ENCODE measurements around the gene LGALS3BP.
"Not testable (repeated sequence)": the region's sequence is repeated elsewhere in the genome, so short reads cannot be mapped to it uniquely, and the experiment has no call there.

LGALS3BP gene

DNA sequence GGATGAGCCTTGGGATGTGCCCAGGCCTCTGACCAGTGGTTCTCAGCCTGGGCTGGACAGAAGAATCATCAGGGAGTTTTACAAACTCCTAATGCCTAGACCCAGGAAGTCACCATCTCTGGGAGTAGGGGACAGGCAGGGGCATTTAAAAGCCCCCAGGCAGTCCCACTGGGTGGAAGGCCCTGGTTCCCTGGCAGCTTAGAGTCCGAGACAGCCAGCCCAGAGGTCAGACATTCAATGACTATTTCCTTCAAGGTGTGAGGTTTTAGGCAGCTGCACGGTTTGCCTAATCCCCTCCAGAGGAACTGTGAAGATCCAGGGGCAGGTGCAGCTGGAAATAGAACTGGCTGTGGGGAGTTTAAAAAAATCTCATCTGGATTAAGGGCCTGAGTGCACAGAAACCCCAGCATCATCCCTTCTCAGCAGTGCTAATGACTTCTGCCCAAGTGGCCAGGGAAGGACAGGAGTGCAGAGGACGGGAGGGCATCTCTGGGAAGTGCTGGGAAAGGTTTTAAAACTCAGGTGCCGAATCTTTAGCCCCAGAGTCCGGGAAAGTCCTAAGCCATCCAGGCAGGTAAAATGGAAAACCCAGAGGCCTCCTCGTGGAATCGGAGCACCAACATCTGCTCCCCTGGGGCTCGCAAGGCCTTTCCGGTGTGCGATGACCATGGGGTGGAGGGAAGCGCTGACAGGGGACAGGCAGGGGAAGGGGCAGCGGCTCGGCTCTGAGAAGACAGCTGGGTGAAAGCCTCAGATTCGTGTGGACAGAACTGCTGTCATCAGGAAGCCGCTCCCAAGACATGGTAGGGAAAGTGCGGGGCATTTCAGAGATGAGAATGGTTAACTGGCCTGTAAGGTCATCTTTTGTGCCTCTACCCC, 1.5 kb upstream of the LGALS3BP start:
- no peak for DNase-seq

DNA sequence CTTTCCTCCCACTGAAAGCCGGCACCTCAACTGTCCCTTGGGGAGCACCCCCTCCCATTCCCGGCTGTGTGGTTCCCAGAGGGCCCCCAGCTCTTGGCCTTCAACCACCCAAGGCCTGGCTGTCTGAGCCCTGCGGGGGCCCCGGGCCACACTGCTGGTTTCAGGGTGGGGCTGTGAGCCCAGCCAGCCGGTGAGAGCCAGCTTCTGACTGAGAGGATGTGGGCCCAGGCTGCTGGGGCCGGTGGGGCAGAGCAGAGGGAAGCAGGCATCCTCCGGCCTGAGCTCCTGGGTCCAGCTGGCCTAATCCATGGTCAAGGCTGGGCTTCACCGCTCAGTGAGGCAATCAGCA, 875 bp upstream of the LGALS3BP start:
- no peak for DNase-seq

DNA sequence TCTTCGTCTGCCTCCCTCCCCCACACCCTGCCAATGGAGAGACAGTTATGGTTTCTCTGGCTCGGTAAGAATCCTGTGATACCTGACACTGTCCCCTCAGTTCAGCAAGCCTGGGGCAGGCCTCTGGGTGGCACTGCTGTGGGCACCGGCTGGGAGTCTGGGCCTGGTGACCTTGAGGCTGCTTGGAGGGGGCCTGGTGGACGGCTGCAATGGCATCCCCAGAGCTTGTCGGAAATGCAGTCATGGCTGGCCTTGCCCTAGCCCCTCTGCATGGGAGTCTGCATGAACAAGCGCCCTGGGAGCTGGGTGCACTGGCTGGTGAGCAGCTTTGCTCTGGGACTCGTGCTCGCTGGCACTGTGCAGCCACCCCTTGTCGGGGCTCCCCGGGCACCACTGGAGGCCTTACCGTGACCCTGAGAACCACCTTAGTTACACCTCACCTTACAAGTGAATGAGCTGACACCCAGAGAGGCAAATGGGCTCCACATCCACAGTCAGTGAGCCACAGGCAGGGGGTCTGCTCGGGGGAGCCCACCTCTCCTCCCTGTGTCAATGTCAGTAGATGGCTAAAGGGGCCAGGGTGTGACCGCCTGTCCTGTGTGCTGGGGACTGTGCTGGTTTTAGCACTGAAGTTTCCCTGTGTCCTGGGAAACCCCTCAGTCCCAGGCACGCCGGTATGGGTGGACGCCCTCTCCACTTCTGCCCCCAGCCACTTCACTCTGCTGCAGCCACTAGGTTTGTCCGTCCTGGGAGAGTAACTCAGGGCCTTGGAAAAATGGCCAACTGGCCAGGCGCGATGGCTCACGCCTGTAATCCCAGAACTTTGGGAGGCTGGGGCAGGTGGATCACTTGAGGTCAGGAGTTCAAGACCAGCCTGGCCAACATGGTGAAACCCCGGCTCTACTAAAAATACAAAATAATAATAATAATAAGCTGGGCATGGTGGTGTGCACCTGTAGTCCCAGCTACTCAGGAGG, 1.4 kb downstream of the LGALS3BP start:
- no peak for DNase-seq

DNA sequence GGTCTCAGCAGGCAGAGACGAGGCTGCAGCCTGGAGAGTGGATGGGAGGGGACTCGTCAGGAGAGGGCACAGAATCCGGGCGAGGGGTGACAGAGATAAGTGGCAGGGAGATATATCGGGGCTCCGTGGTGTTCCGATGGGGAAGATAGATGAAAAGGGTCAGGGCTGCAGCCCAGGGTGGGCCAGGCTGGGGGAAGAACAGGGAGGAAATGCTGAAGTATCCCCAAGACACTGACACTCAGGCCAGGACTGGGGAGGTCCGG, 2.1 kb downstream of the LGALS3BP start:
- DNase-seq: no peak

DNA sequence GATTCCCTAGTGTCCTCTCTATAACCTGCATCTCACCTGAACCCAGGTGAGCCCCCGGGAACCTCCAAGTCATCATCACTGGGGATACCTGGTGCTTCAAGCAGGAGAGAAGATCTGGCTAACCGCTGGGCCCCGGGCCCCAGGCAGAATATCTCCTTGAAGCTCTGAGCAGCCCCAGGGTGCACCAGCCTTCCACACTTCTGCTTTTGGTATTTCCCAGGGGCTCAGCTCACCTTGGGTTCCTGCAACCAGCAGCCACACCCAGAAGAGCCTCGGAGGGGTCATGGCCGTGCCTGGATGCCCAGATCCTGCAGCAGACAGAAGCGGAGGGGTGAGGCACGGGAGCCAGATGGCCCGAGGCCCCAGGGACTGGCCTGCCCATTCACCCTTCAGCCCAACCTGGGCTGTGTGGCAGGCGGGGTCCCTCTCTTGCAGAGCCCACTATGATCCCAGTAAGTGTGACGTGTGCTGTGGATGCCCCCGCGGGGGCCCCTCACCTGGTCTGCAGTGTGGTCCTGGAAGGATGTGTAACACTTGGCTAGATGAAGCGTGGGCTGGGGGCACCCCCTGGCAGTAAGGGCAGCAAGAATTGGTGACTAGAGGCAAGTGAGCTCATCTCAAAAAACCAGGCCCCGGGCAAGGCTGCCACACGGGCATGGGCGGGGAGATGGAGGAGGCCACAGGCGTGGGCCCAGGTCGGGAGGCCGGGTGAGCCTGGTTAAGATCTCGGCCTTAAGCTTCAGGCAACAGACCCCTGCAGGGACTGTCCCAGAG, 2.6 kb downstream of the LGALS3BP start:
- DNase-seq: no peak

DNA sequence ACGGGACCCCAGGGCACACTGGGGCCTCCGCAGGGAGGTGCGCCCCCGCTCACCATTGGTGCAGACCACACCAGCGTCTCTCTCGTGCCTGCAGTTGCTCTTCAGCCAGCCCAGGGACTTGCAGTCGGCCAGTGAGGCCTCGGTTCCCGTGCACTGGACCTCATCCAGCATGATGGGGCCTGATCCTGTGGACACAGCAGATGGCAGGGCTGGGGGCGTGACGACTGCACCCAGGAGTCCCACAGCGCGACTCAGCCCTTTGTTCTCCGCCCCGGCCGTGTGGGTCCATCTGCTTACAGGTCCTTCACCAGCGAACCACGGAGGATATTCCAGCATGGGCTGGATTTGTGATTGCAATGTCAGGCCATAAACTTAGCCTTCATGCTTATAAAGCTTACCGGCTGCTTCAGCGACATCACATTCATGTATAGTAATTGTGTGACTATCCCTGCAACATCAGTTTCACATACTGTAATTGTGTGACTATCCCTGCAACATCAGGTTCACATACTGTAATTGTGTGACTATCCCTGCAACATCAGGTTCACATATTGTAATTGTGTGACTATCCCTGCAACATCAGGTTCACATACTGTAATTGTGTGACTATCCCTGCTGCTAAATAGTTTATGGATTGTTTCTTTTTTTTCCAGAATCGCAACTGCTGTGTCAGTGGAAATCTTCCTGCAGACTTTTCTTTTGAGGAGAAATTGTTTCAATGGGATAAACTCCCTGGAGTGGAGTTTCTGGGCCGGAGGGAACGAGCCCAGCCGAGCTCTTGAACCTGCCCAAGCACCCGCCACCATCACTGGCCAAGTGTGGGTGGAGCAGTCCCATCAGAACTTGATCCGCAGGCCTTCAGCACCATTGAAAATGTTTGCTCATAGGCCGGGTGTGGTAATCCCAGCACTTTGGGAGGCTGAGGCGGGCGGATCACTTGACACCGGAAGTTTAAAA, 4.8 kb downstream of the LGALS3BP start:
- no peak for DNase-seq

DNA sequence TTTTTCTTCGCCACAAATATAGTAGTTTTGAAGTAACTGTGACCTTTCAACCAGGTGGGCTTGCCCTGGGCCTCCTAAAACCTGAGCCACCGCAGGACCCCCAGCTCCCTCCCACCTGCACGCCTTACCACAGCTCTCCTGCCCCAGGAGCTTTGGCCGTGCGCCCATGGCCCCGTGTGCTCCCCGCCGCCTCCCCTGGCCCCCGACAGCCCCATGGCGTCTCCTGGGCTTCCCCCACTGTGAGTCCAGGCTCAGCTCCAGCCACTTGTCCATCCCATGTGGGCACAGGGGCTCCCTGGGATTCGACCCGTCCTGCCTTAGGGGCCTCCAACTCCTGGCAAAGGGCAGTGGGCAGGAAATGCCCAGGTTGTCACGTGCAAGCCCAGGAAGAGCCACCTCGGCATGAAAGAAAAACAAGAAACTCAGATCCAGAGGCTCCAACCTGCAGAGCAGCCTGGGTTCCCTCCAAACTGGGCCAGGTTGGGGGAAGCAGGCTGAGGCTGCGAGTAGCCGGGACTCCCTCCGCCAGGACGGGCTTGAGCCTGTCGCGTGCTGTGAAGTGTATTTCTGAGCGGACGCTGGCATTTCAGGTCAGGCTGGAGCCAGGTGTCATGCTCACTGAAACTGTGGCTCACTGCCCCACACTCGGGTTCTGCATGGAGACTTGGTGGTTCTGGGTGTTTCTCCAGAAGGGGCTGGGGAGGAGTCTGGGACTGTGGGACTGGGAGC, 5.8 kb downstream of the LGALS3BP start:
- no peak for DNase-seq

DNA sequence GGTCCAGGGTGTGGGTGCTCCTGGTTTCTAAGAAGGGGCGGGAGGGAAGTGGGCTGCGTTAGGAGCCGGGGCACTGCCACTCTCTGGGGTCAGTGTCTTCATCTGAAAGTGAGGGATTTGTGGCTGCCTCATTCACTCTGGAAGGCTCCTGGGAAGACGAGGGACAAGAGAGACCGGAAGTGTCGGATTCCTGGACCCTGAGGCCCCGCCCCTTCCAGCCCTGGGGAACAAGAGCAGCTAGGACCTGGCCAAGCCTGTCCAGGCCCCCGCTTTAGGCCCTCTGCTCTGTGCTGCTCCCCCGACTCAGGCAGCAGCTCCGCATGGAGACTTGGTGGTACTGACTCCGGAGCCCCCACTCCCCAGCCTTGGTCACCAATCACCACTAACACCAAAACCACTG, 6.5 kb downstream of the LGALS3BP start:
- DNase-seq: no peak

DNA sequence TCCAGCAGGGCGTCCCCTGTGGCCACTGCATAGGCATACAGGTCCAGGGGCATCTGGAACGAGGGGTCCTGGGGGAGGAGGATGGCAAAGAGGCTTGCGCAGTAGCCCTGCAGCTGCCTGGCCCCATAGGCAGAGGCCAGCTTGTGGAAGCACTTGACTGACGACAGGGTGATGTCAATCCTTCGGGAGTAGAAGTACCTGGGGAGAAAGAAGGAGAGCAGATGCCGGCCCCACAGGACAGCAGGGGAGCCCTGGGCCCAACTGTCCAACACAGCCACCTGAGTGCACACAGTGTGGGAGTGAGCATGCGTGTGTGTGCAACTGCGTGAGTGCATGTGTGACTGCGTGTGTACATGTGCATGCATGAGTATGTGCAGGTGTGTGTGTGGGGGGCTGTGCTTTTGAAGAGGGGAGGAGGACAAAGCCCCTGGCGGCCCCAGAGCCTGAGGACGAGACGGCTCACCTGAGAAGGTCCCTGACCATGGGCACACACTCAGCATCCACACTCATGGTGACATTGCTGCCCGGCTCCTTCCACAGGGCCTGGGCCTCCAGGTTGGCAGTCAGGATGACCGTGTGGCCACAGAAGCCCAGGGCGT, 7.1 kb downstream of the LGALS3BP start:
- DNase-seq: no peak

DNA sequence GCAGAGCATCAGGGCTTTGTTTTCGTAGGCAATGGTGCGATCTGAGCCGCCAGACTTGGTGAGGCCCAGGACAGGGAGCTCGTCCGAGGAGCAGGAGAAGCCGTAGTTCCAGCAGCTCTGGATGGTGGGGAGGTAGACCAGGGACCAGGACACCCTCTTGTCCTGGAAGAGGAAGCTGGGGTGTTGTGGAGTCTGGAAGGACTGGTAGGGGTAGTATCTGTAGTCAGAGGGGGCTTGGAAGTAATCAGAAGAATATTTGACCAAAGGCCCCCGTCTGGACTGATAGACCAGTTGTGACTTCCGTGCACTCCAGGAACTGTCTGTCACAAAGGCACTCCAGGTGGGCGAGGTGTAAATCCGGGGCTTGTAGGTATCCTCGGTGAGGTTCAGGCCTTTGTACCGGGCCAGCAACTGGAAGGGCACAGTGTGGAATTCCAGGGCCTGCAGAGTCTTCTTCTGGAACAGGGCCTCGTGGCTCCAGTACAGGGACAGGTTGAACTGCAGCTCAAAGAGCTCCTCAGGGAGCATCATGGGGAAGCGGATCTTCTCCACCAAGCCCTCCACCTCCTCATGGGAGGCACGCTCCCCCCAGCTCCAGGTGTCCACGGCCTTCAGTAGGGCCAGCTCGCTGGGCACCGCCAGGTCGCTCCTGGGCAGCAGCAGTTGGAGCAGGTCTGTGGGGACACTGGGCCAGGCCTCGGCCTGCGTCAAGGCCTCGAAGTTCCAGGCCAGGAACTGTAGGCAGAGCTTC, 7.8 kb downstream of the LGALS3BP start:
- no peak for DNase-seq

DNA sequence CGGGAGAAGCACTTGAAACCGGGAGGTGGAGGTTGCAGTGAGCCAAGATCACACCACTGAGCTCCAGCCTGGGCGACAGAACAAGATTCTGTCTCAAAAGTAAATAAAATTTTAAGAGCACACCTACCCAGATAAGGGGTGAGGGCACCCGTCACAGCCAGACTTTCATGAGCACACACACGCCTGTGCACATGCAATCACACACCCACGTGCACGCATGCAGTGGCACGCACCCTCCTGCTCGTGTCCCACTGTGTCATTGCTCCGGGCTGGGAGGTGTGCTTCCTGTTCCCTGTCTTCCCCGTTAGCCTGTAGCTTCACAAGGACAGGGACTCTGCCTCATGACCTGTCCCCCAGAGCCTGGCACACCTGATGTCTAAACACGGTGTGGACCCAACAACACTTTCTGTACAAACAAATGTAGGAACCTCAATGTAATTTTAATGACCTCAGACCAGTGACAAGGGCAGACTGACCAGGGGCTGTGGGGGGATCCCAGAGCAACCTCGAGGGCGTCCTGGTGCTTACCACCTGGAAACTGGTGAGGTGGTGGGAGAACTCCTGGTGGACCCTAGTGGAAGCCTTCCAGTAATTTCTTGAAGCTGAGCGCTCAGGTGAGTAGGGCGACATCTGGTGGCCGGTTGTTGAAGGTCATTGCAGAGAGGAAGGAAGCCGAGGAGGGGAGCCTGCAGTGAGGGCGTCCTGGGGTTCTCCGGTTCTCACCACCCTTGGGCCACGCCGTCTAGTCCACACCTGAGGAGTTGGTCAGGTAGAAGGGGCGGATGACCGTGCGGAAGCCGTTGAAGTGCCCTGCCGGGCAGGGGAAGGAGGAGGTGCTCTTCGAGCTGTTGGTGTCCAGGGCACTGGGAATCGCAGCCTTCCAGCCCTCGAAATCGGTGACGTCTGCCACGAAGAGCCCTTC, 8.6 kb downstream of the LGALS3BP start:
- DNase-seq: peak; percentile 36

DNA sequence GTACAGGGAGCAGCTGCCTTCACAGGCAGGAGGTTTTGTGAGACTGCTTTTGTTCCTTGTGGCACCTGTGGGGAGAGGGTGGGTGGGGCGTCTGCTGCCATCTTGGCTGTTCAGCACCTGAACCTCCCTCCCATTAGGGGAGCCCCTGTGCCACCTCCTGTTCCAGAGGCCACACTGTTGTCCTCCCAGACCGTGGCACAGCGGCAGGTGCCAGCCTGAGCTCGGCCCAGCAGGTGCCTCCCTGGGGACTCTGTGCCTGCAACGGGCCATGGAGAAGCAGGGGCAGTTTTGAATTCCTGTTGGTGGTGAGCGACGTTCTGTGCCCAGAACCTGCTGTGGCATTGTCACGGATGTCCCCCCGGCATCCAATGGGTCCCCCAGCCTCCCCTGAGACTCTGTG, 9.9 kb downstream of the LGALS3BP start:
- no peak for DNase-seq

DNA sequence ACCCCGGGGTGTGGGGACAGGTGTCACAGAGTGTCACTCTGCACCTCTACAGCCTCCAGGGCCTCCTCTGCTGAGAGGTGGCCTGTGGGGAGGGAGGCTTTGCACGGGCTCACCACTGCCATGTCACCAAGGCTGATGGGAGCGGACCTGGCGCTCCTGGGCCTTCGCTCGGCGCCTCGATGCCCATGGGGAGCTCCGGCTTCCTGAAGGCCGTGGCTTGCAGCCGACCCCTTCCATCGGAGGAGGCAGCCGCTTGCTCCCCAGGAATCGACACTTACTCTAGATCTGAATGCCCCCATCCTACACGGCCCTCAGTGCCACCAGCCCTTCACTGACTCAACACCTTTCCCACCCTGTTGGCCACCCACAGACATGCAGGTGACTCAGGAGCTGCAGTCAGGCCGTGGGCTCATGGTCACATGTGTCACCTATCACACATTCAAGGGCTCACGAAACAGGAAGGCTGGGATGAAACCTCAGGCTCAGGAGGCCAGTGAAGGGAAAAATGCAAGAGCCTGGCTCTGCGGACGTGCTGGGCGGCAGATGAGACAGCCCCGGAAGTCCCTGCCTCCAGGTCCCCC, 11.9 kb downstream of the LGALS3BP start:
- DNase-seq: no peak

DNA sequence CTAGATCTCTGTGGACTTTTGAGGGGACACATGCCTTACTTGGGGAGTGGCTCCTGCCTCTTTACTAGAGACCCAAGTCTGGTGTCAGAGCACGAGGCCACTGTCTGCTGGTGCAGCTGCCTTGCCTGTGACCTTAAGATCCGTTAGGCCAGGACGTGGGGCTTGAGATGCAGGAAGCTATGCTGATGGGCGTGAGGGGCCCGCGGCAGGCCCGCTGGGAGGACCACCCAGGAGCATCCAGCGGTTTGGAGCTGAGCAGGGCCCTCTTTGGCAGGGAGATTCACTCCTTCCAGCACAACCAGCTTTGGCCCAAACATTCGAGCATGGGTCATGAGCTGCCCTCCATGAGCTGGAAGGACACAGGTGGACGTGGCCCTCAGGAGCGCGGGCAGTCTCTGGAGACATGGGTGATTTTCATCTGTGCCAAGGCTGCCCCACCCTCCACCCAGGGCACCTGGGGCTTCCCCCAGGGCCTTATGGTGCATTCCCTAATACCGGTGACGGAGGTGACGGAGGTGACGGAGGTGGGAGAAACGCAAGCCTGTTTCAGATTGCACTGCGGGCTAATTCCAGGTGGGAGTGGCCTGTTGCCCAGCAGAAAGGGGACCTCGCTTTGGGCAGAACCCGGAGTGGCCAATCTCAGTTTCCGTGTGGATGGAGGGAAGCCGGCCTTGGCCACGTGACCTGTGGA, 12.7 kb downstream of the LGALS3BP start:
- DNase-seq: no peak

DNA sequence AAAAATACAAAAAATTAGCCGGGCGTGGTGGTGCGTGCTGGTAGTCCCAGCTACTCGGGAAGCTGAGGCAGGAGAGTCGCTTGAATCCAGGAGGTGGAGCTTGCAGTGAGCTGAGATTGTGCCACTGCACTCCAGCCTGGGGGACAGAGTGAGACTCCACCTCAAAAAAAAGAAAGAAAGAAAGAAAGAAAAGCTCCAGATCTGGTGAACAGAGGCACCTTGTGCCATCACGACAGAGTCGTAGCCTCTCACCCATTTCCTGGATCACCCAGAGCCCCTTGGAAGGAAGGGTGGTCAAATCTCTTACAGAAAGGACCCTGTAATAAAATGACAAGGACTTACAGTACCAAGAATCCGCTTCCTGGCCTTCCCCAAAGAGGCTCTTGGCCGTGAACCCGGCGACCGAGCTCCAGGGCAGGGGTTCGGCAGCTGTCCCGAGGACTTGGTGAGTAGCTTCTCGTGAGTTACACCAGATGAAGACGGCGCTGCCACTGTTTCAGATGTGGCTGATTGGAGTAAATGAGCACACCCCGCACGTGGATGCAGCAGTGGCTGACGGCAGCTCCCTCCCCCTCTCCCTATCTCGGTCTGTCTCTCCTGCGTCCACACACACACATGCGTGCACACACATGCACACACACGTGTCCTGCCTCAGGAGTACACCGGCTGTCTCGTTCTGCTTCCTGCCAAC, 13.5 kb downstream of the LGALS3BP start:
- DNase-seq: no peak

DNA sequence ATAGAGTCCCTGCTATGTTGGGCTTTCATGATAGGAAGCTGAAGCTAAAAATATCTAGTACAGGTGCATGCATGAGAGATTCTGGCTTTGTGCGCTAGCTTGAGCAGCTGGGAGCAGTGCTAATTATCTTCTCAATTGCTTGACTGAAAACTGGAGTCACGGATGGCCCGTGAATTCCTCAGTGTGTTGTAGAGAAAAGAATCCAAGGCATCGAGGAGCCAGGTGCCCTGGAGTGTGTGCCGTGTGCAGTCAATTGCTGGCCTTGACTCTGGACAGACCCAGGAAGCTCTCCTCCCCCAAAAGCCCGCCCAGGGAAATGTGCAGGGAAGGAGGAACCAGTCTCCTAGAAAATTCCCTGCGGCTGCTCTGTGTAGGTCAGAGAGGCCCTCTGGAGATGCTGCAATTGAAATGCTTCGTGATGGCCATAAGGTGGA, 14.2 kb downstream of the LGALS3BP start:
- no peak for DNase-seq

DNA sequence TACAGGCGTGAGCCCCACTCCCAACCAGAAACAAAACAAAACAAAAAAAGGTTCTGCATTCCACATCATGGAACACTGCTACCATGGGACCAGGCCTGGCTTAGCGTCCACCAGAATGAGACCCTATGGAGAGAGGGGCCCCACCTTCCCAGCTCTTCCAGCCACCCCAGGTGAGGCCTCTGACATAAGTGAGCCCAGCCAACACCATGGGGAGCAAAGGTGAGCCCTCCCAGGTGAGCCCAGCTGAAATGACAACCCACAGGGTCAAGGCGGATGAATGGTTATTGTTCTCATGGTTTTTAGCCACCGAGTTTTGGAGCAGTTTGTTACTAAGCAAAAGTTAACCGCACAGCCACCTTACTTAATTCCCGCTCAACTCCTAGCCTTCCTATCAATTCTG, 16.3 kb downstream of the LGALS3BP start:
- DNase-seq: no peak

DNA sequence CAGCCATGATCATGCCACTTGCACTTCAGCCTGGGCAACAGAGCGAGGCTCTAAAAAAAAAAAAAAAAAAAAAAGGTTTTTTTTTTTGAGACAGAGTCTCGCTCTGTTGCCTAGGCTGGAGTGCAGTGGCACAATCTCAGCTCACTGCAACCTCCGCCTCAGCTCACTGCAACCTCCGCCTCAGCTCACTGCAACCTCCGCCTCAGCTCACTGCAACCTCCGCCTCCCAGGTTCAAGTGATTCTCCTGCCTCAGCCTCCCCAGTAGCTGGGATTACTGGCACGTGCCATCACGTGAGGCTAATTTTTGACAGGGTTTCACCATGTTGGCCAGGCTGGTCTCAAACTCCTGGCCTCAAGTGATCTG, 16.8 kb downstream of the LGALS3BP start:
- DNase-seq: not testable (repeated sequence)
